Raji (cell line): ENCODE data around the gene SRP9.

Source experiments
- POLR2A ChIP-seq: IDR thresholded peaks from 2 replicates; pipeline ENCODE4 v1.6.1; 2011; ENCODE audit warnings: low read depth, low read length, control low read depth; ENCODE audit not compliant: insufficient read depth

Gene SRP9

GRCh38 chr1:225822655-225823403 lies 45.2 kb downstream of the SRP9 start:
- TF ChIP-seq POLR2A = no peak

DNA sequence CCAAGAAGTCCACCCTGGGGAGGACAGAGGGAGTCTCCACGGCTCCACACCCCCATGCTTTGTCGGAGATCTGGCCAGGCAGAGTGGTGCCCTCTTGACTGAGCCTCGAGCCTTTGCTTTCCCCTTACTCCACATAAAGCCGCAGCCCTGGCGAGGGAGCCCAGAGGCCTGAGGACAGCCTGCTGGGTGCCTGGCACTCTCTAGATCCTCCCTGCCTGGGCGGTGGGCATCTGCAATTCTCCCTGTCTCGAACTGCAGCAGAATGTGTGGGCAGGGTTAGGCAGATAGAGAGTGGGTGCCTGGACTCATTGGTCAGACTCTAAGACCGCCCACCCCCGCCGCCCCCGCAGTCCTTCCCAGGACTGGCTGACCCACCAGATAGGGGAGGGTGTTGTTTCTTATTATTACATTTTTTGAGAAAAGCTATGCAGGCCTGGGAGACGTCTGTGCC lies 46.2 kb downstream of the SRP9 start:
- TF ChIP-seq POLR2A = no peak

DNA sequence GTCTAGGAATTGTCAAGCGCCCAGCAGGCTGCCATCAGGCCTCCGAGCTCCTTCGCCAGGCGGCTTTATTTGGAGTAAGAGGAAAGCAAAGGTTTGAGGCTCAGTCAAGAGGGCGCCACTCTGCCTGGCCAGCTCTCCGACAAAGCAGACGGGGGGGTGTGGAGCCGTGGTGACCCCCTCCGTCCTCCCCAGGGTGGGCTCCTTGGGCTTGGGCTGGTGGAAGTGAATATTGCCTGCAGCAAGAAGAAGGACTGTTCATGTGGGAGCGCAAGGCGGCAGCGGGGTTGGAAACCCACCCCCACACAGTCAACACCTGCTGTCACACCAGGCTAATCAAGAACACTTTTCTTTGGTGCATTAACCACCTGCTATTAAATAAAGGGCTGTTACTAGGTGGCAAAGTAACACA lies 46.9 kb downstream of the SRP9 start:
- TF ChIP-seq POLR2A = no peak

DNA sequence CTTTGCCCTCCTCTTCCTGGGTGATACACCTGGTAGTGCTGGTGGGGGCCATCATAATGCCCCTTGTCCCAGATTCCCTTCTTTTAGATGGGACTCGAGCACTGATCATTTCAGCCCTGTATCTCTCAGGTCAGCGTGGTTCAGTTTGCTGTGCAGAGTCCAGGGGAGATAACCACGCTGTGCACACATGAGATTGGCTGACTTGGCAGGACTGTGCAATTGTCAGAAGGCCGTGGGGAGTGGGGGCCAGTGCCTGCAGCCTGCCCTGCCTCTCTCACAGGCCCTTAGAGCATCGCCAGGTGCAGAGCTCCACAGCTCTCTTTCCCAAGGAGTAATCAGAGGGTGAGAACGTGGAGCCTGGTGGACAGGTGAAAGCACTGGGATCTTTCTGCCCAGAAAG lies 47.5 kb downstream of the SRP9 start:
- TF ChIP-seq POLR2A = no peak

GRCh38 chr1:225825607-225826007 lies 48.0 kb downstream of the SRP9 start:
- no peak for TF ChIP-seq POLR2A

DNA sequence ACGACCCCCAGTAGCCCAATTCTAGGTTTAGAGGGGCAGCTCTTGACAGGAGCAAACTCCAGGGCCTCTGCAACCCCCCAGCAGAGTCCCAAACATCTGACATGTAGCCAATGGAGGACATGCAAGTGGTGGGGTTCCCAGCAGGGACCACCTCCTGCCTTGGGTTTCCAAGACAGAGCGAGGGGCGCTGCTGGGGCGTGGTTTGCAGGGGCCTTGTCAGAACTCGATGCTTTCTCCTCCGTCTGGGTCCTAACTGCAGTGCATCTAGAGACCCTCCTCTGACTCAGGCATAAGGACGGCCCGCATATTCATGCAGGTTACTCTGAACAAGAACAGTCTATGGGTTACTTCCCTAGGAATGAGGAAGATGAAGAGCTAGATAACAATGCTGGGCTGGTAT lies 49.5 kb downstream of the SRP9 start:
- no peak for TF ChIP-seq POLR2A

- TF ChIP-seq POLR2A = no peak
These were observed 51.2 kb downstream of the SRP9 start for GRCh38 chr1:225828706-225829345.

DNA sequence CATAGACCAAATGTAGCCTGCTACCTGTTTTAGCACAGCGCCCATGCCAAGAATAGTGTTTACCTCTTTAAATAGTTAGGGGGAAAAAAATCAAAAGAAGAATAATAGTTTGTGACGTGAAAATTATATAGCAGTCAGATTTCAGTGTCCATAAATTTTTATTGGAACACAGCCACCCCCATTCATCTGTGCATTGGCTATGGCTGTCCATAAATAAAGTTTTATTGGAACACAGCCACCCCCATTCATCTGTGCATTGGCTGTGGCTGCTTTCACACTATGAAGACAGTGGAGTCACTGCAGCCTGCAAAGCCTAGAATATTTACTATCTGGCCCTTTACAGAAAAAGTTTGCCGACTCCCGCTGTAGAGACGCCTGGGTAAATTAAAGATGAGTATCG lies 53.2 kb downstream of the SRP9 start:
- TF ChIP-seq POLR2A = no peak

DNA sequence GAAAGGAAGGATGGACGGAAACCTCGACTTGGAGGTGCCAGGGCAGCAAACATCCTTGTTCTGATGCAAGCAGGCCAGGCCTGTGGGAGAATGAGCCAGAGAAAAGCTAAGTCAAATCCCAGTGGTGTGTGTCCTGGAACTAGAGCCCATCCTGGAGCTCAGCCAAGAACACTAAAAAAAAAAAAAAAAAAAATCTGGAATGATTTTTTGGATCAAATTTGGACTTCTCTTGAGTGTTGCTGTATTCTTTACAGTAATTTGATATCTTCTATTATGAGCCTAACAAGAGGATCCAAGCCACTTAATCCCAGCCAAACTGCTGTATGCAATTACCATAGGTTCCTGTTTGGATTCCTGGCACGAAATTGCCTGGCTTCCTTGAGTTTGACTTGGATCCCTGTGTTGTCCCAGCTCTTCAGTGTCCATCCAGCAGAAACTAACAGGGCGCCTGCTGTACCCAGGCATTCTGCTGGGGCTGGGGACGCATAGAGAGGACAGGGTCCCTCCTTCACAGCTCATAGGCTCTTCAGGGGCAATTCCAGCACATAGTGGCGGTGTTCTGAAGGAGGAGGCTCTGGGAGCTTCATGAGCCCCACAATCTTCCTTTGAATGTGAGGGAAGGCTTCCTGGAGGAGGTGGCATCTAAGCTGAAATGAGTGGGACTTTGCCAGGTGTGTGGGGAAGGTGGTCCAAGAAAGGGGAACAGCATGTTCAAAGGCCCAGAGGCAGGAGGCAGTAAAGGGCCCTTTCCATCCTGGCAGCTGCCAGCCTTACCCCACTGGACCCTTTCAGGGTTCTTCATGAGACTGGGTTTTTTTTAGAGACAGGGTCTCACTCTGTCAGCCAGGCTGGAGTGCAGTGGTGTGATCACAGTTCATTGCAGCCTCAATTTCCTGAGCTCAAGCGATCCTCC lies 57.0 kb downstream of the SRP9 start:
- no peak for TF ChIP-seq POLR2A

DNA sequence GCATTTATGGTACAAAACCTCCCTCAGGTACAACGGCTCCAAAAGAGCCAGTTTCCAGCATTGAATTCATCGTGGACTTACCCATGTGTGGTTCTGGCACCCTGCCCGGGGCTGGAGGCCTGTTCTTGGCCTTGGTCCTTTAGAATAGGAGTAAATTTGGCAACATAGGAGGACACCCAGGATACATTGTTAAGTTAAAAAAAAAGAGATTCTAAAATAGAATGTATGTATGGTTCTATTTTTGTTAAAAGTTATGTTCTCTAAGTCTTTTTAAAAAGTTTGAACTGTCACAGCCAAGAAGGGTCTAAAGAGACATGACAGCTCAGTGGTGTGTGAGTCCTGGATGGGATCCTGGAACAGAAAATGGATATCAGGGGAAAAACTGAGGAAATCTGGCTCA lies 58.2 kb downstream of the SRP9 start:
- TF ChIP-seq POLR2A = no peak

DNA sequence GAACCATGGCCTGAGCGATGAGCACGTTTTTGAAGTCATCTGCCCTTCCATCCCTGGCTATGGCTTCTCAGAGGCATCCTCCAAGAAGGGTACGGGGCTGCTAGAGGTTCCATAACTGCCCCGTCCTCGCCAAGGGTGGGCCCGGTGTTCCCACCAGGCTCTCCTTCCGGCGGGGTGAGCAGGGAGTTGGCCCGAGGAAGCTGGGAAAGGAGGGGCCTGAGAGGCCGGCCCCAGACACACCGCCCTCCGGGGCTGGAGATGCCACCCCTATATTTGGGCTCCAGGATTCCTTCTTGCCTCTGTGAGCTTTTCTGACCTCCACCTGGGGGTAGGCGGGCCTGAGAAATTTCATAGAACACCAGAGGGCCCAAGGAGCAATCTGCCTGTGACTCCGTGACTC lies 61.2 kb downstream of the SRP9 start:
- no peak for TF ChIP-seq POLR2A
